GM06990 (cell line): ENCODE data around the gene KCNB1.

ENCODE experiments used
- DNase-seq: peaks from one replicate; pipeline ENCODE4 v3.0.0-alpha.2; 2011; ENCODE audit not compliant: insufficient read length; ENCODE audit errors: extremely low read depth
- H3K27me3 ChIP-seq: replicated peaks from 2 replicates; pipeline ENCODE4 v1.6.0; 2011; ENCODE audit warnings: low read length; ENCODE audit not compliant: control insufficient read depth, insufficient read depth
- H3K36me3 ChIP-seq: 2 replicates; pipeline ENCODE4 v1.5.1; 2011; ENCODE audit warnings: low read length; ENCODE audit not compliant: control insufficient read depth, insufficient read depth
- H3K4me3 ChIP-seq: replicated peaks from 2 replicates; pipeline ENCODE4 v1.5.1; 2011; ENCODE audit warnings: low read depth, mild to moderate bottlenecking, control low read depth, low read length
- TF ChIP-seq, protein P1 (sequence below): IDR thresholded peaks from 2 replicates; pipeline ENCODE4 v1.5.1; 2011; ENCODE audit warnings: low read length, control low read depth, mild to moderate bottlenecking, inconsistent platforms; ENCODE audit not compliant: insufficient read depth, poor library complexity, severe bottlenecking

KCNB1 gene

DNA sequence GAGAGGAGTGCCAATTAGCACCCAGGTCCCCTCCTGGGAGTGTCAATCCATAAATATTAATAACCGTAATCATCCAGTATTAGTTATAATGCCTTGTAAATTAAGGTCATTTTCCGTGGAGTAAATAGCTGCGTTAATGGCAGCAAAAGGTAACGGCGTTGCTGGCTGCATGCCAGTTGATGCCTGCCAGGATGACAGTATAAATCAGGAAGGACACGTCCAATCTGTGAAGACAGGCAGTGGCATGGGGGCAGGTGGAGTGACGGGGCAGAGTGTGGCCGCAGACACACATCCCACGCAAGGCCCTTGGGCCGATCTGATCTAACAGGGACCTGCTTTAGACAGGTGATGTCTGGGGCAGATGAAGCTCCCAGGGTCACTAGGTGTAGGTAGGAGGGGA lies 49.1 kb downstream of the KCNB1 start:
- TF ChIP-seq, protein P1, sequence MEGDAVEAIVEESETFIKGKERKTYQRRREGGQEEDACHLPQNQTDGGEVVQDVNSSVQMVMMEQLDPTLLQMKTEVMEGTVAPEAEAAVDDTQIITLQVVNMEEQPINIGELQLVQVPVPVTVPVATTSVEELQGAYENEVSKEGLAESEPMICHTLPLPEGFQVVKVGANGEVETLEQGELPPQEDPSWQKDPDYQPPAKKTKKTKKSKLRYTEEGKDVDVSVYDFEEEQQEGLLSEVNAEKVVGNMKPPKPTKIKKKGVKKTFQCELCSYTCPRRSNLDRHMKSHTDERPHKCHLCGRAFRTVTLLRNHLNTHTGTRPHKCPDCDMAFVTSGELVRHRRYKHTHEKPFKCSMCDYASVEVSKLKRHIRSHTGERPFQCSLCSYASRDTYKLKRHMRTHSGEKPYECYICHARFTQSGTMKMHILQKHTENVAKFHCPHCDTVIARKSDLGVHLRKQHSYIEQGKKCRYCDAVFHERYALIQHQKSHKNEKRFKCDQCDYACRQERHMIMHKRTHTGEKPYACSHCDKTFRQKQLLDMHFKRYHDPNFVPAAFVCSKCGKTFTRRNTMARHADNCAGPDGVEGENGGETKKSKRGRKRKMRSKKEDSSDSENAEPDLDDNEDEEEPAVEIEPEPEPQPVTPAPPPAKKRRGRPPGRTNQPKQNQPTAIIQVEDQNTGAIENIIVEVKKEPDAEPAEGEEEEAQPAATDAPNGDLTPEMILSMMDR: no peak
- no peak for DNase-seq
- no peaks in the 10 kb centered on the region; the same call in none of the 2 replicates for H3K27me3 ChIP-seq

DNA sequence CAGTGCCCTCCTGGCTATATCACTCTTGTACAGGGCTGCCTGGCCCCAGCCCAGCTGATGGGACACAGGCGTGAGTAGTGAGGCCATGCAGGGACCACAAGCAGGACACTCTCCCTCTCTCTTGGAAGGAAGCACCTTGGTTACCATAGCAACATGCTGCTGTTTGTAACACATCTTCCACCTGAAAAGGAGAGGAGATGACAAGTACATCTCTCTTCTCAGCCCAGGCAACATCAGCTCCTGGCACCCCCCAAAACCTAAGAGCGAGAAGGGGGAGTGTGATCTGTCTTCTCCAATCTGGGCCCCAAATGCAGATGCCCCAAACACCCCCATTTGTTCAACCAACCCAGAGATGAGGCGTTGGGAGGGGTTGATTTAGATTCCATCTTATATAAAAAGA lies 49.9 kb downstream of the KCNB1 start:
- no peaks in the 10 kb centered on the region; the same call in none of the 2 replicates for H3K27me3 ChIP-seq
- H3K36me3 ChIP-seq: no peaks in the 10 kb centered on the region
- no peak for DNase-seq
- TF ChIP-seq, protein P1: no peak
- H3K4me3 ChIP-seq: no peak overlapping the region

More for the DNA sequence above, 49.1 kb downstream of the KCNB1 start:
- Histone ChIP-seq H3K36me3 (no peaks in the 10 kb centered on the region), H3K4me3 (no peak overlapping the region)

DNA sequence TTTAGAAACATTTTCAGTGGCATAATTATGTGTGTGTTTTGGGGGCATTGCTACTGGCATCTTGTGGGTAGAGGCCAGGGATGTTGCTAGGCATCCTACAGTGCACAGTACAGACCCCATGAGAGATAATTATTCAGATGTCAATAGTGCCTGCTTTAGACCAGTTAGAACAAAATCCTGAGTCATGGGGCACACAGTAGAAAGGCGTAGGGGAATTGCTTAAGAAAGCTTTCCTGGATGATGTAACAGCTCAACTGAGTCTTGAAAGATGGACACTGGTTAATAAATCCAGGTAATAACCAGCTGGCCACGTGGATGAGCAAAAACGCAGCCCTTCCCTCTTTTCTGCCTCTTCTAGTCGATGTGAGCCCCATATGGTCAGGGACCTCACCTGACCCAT lies 51.1 kb downstream of the KCNB1 start:
- Histone ChIP-seq H3K27me3 (peaks cover 2% of the 10 kb centered on the region), H3K36me3 (no peaks in the 10 kb centered on the region), H3K4me3 (no peak overlapping the region)
- DNase-seq: no peak
- TF ChIP-seq, protein P1: no peak

DNA sequence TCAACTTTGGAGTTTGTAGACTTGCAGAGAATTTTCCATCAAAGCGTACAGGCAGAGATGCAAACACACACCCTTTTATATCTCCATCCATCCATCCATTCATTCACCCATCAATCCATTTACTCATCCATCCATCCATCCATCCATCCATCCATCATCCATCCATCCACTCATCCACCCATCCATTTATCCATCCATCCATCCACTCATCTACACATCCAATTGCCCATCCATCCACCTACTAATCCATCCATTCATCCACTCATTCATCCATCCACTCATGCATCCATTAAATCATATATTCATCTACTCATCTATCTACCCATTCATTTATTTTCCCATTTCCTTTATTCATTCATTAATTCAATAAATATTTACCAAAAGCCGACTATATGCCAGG lies 52.1 kb downstream of the KCNB1 start:
- TF ChIP-seq, protein P1: no peak
- H3K4me3 ChIP-seq: no peak overlapping the region
- peaks cover 2% of the 10 kb centered on the region for H3K27me3 ChIP-seq
- no peaks in the 10 kb centered on the region for H3K36me3 ChIP-seq
- DNase-seq: no peak

DNA sequence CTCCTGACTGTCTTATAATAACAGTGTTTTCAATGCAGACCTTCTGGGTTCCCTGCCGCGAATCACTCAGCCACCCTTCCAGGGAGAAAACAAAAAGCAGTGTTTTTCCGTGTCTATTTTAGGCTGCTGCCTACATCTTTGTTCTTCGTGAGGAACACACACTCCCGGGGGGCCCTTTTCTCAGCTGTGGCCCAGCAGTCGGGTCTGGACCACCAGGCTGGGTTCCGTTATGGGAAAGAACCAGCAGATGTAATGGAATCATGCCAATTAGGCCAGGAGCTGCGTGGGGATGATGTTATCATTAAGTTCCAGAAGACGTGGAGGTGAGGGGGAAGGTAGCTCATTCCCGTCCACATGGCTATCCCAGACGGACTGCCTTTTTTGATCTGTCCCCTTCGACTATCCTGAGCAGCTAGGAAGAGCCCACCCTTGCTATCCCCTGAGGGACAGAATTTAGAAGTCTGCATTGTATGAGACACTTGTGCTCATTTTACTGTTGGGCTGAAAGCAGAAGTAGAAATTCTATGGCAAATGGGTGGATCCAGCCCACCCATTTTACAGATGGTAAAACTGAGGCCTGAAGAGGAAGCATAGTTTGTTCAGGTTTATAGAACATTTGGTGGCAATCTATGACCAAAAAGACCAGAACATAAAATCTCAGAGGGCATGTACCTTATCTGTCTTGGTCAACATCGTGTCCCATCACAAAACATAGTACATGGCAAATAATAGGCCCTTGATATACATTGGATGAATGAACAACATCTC lies 54.5 kb downstream of the KCNB1 start:
- TF ChIP-seq, protein P1: no peak
- Histone ChIP-seq H3K36me3 (no peaks in the 10 kb centered on the region), H3K27me3 (peaks cover 2% of the 10 kb centered on the region), H3K4me3 (no peak overlapping the region)
- no peak for DNase-seq
